ENCODE data around the gene PRH2. TPM values are rescaled to one million over a fixed set of nuclear protein-coding genes. Genes with fewer than 3 reads are reported as not detected.

Gene PRH2
- total RNA-seq, 1 donor, result 0.36 TPM

GRCh38 chr12:10956085-10956484, 27.0 kb downstream of the PRH2 start:
- Histone ChIP-seq H3K4me2 (ENCODE audit: insufficient read depth, low read length) (no peak overlapping the region), H3K4me1 (ENCODE audit: insufficient read depth, low read length) (no peaks in the 10 kb centered on the region), H3K4me3 (ENCODE audit: insufficient read depth, low read length) (no peak overlapping the region), H3K79me2 (ENCODE audit: insufficient read depth, low read length) (peaks cover 11% of the 10 kb centered on the region), H3K27me3 (ENCODE audit: insufficient read depth, low read length) (no peaks in the 10 kb centered on the region), H3K9me3 (ENCODE audit: low read depth, low read length) (no peaks in the 10 kb centered on the region), H3K27ac (ENCODE audit: low read depth, low read length) (no peak overlapping the region), H3K36me3 (ENCODE audit: insufficient read depth, low read length) (no peaks in the 10 kb centered on the region), H4K20me1 (ENCODE audit: insufficient read depth, low read length) (peaks cover 14% of the 10 kb centered on the region), H2AFZ (ENCODE audit: low read length) (no peak overlapping the region)
- no peak for TF ChIP-seq CTCF (IDR thresholded peaks at IDR 0.05; ENCODE audit: extremely low read depth, low read depth, low read length)
- no peak for DNase-seq (ENCODE audit: insufficient read length, low spot score, missing footprints)

- H3K27ac ChIP-seq (ENCODE audit: low read depth, low read length), result no peak overlapping the region
- no peak for DNase-seq (ENCODE audit: insufficient read length, low spot score, missing footprints)
Observed at GRCh38 chr12:10957741-10958140, 28.7 kb downstream of the PRH2 start.

GRCh38 chr12:10959804-10960203, 30.8 kb downstream of the PRH2 start:
- no peak for TF ChIP-seq CTCF (IDR thresholded peaks at IDR 0.05; ENCODE audit: extremely low read depth, low read depth, low read length)
- Histone ChIP-seq H3K4me1 (ENCODE audit: insufficient read depth, low read length) (no peaks in the 10 kb centered on the region), H3K9me3 (ENCODE audit: low read depth, low read length) (no peaks in the 10 kb centered on the region), H3K79me2 (ENCODE audit: insufficient read depth, low read length) (peaks cover 4% of the 10 kb centered on the region), H4K20me1 (ENCODE audit: insufficient read depth, low read length) (peaks cover 4% of the 10 kb centered on the region), H2AFZ (ENCODE audit: low read length) (no peak overlapping the region), H3K4me3 (ENCODE audit: insufficient read depth, low read length) (no peak overlapping the region), H3K27me3 (ENCODE audit: insufficient read depth, low read length) (no peaks in the 10 kb centered on the region), H3K36me3 (ENCODE audit: insufficient read depth, low read length) (no peaks in the 10 kb centered on the region), H3K4me2 (ENCODE audit: insufficient read depth, low read length) (no peak overlapping the region), H3K27ac (ENCODE audit: low read depth, low read length) (no peak overlapping the region)
- no peak for DNase-seq (ENCODE audit: insufficient read length, low spot score, missing footprints)

More at GRCh38 chr12:10957741-10958140, 28.7 kb downstream of the PRH2 start:
- H3K4me2 ChIP-seq (ENCODE audit: insufficient read depth, low read length), result no peak overlapping the region
- H3K4me3 ChIP-seq (ENCODE audit: insufficient read depth, low read length), result no peak overlapping the region
- no peak for TF ChIP-seq CTCF (IDR thresholded peaks at IDR 0.05; ENCODE audit: extremely low read depth, low read depth, low read length)
- H3K79me2 ChIP-seq (ENCODE audit: insufficient read depth, low read length), result peaks cover 7% of the 10 kb centered on the region
- peaks cover 14% of the 10 kb centered on the region for H4K20me1 ChIP-seq (ENCODE audit: insufficient read depth, low read length)
- H3K27me3 ChIP-seq (ENCODE audit: insufficient read depth, low read length), result no peaks in the 10 kb centered on the region
- H3K9me3 ChIP-seq (ENCODE audit: low read depth, low read length), result no peaks in the 10 kb centered on the region
- no peaks in the 10 kb centered on the region for H3K4me1 ChIP-seq (ENCODE audit: insufficient read depth, low read length)
- no peak overlapping the region for H2AFZ ChIP-seq (ENCODE audit: low read length)
- no peaks in the 10 kb centered on the region for H3K36me3 ChIP-seq (ENCODE audit: insufficient read depth, low read length)

- no peak overlapping the region for H3K4me3 ChIP-seq (ENCODE audit: insufficient read depth, low read length)
Observed at GRCh38 chr12:10960211-10960610, 31.2 kb downstream of the PRH2 start.

More at GRCh38 chr12:10960211-10960610, 31.2 kb downstream of the PRH2 start:
- H3K4me1 ChIP-seq (ENCODE audit: insufficient read depth, low read length), result no peaks in the 10 kb centered on the region
- no peak for DNase-seq (ENCODE audit: insufficient read length, low spot score, missing footprints)
- TF ChIP-seq CTCF (IDR thresholded peaks at IDR 0.05; ENCODE audit: extremely low read depth, low read depth, low read length), result no peak
- H3K79me2 ChIP-seq (ENCODE audit: insufficient read depth, low read length), result peaks cover 4% of the 10 kb centered on the region
- H3K36me3 ChIP-seq (ENCODE audit: insufficient read depth, low read length), result no peaks in the 10 kb centered on the region
- peaks cover 4% of the 10 kb centered on the region for H4K20me1 ChIP-seq (ENCODE audit: insufficient read depth, low read length)
- H3K4me2 ChIP-seq (ENCODE audit: insufficient read depth, low read length), result no peak overlapping the region
- H3K9me3 ChIP-seq (ENCODE audit: low read depth, low read length), result no peaks in the 10 kb centered on the region
- H3K27ac ChIP-seq (ENCODE audit: low read depth, low read length), result no peak overlapping the region
- no peak overlapping the region for H2AFZ ChIP-seq (ENCODE audit: low read length)
- H3K27me3 ChIP-seq (ENCODE audit: insufficient read depth, low read length), result no peaks in the 10 kb centered on the region
